Measurements from ENCODE around the gene LGALS1.
A peak's percentile ranks its signal among the peaks of the same experiment; 100 is the strongest.
"Not testable (repeated sequence)": the region's sequence is repeated elsewhere in the genome, so short reads cannot be mapped to it uniquely, and the experiment has no call there.

The LGALS1 gene

GRCh38 chr22:37690407-37690806 lies 15.0 kb downstream of the LGALS1 start:
- DNase-seq (ENCODE audit: low read depth), result no peak

- DNase-seq (ENCODE audit: low read depth), result no peak
These were observed 15.6 kb downstream of the LGALS1 start for GRCh38 chr22:37690901-37691504.

DNA sequence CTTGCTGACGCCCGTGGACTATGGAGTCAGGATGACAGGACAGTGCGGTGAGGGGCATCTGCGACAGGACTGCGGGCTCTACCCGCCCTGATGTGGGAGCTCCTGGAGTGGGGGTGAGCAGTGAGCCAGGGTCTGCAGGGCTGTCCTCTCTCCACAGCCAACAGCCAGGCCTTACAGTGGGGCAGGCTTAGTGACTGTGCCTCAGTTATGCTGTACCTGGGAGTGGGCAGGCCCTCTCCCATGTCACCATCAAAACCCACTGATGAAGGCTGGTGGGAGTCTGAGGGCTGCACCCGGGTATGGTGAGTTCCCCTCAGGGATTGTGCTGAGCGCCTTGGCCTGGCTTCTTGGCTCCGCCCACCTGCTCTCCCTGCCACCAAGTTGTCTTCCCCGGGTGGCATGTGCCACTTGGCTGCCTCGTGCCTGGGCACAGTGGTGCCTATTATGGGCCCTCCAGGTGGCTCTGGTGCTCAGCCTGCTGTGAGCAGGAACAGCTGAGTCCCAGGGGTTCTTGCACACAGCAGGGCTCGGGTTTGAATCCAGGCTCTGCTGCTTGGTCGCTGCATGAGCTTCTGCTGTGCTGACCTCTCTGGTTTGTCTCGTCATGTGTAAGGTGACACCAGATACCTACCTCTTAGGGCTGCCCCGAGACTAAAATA lies 17.3 kb downstream of the LGALS1 start:
- no peak for DNase-seq (ENCODE audit: low read depth)

DNA sequence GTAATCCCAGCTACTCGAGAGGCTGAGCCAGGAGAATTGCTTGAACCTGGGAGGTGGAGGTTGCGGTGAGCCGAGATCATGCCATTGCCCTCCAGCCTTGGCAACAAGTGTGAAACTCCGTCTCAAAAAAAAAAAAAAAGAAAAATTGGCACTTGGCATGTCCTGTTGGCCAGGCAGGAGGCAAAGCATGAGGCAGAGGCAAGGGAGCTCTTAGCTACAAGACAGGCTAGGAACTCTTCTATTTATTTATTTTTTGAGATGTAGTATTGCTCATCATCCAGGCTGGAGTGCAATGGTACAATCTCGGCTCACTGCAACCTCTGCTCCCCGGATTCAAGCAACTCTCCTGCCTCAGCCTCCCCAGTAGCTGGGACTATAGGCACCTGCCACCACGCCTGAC lies 18.7 kb downstream of the LGALS1 start:
- not testable (repeated sequence) for DNase-seq (ENCODE audit: low read depth)

- DNase-seq (ENCODE audit: low read depth), result not testable (repeated sequence)
These were observed 20.8 kb downstream of the LGALS1 start for GRCh38 chr22:37696260-37696656.

DNA sequence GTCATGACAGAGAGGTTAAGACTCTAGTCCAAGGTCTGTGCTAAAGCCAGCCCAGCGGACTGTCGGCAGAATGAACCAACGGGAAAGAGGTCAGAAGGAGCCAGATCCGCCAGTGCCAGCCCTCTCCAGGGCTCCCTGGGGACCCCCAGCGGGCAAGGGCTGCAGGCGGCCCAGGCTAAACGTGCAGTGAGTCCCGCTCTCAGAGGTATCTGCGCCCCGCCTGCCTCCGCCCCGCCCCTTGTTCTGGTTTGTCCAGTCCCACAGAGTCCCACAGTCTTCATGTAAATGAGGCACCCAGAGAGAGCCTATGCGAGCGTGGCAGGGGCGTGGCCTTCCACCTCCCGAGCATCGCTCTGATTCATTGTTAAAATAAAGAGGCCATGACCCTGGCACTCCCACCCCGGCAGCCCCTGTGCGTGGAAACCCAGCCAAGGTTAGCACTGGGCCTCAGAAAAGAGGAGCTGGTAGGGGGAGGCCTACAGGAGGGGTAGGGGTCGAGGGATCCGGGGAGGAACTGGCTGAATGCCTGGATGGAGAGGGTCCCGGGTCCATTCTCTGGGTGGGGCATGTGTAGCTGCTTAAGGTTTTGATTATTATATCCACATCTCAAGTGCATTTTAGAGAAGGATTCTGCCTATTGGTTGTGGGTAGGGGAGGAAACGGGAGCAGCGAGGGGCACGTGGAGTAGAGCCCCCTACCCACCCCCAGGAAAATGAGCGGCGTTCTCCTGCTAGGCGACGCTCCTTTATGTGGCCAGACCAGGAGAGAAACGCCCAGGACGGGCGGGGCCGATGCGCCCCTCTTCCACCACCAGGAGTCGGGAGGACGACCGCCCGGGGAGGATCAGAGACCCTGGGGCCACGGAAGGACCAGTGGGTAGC lies 21.5 kb downstream of the LGALS1 start, which contains the start of gene TRIOBP:
Gene TRIOBP (plus strand): TSS at position 392 of the 881 bp plus-strand sequence. CDS start 4,318 bp downstream, outside the sequence.
- peak; percentile 96 for DNase-seq (ENCODE audit: low read depth)

DNA sequence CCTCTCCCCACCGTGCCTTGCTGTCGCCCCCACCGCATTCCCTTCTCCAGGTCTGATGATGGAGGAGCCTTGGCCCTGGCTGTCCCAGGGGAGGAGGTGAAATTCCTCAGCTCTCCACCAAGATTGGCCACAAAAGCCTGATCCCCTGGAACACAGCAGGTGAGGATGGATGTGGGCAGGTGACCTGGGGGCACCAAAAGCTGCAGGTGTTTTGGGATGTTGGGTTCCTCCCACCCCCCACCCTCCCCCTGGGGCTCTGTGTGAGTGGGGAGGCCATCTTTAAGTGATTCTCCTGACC lies 22.1 kb downstream of the LGALS1 start:
- DNase-seq (ENCODE audit: low read depth), result no peak

DNA sequence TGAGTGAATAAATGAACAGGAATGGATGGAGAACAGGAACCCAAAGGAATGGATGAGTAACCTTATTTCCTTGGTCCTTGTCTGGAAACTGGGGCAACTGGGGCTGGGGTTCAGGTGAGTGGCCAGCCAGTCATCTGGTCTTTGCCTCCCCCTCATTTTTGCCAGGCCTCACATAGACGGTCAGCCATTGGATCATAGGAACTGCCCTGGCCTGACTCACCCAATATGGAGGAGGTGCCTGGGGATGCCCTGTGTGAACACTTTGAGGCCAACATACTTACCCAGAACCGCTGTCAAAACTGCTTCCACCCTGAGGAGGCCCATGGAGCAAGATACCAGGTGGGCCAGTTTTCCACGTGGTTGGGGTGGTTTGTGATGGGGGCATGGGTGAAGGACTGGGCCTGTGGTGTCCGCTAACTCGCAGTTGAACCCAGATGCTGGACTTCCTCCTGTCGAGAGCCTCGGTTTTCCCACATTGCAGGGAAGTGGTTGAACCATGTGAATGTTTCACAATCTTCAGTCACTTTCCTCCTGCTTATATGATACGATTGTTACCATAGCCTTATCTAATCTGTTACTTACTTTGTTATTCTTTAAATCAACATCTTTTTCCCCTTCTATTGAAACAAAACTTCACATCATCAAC lies 25.8 kb downstream of the LGALS1 start:
- DNase-seq (ENCODE audit: low read depth), result no peak

GRCh38 chr22:37703906-37704305 lies 28.5 kb downstream of the LGALS1 start:
- DNase-seq (ENCODE audit: low read depth), result peak; percentile 32

GRCh38 chr22:37704645-37705044 lies 29.2 kb downstream of the LGALS1 start:
- DNase-seq (ENCODE audit: low read depth), result no peak

- DNase-seq (ENCODE audit: low read depth), result no peak
These were observed 29.8 kb downstream of the LGALS1 start for GRCh38 chr22:37705205-37705604.

DNA sequence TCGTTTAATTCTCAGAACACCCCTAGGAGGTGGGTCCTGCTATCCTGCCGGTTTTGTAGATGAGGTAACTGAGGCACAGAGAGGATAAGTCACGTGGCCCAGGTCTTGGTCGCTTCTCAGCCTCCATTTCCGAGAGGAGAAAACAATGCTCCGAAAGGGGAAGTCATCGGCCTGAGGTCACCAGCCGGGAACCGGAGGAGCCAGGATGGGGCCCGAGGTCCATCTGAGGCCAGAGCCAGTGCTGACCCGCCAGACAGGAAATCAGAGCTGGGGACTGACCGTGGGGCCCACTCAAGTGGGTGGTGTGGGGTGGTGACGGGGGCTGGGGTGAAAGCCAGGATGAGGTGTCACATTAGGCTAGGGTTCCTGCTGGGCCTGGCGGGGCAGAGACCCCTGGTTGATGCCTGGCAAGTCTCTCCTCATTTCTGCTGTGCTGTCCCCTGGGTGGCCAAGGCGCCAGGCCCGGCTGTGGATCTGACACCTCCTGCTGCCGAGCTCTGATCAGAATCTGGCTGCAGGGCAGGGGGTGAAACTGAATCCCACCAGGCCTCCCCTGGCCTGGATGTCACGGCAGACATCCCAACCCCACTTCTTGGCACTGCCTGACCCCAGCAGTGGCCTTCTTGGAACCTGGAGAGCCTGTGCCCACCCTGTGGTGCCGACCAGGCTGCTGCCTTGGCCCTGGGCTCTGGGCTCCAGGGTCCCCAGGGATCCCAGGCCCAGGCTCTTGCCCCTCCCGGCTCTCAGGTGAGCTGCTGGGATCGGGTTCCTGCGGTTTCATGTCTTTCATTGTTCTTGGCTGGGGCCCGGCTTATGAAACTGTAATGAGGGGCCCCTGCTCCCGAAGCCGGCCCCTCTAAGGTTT lies 33.4 kb downstream of the LGALS1 start:
- DNase-seq (ENCODE audit: low read depth), result no peak

- no peak for DNase-seq (ENCODE audit: low read depth)
These were observed 34.0 kb downstream of the LGALS1 start for GRCh38 chr22:37709445-37709765.

DNA sequence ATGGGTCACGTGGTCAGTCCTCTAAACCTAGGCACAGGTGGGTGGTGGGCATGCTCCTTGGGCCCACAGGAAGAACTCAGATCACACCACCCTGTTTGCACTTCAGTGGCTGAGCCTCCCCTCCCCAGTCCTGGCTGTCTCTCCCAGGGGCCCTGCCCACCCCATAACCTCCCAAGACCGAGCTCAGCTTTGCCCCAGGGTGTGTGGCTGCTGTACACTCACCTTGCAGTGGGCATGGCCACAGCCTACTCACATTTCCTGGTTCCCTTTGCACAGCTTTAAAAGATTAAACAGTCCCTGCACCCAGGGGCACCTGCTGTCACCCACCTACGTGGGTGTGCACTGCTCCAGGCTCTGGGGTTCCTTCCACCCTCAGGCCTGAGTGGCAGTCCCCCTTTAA lies 35.2 kb downstream of the LGALS1 start:
- DNase-seq (ENCODE audit: low read depth), result no peak

- DNase-seq (ENCODE audit: low read depth), result no peak
These were observed 36.1 kb downstream of the LGALS1 start for GRCh38 chr22:37711490-37711889.

DNA sequence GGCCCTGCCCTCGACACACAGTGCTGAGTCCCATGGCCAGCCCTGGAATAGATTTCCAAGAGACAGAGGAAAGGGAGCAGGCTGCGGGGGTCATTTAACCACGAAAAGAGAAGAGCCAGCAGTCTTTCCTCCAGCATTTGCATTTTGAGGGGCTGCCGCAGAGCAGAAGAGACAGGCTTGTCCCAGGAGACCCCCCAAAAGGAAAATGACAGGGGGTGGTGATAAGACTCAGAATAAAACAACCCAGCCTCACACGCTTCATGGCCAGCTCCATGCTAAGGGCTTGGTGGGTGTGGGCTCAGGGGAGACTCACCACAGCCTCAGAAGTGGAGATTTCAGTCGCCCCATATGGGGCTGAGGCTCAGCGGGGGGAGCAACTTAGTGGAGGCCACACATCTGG lies 38.3 kb downstream of the LGALS1 start:
- no peak for DNase-seq (ENCODE audit: low read depth)

DNA sequence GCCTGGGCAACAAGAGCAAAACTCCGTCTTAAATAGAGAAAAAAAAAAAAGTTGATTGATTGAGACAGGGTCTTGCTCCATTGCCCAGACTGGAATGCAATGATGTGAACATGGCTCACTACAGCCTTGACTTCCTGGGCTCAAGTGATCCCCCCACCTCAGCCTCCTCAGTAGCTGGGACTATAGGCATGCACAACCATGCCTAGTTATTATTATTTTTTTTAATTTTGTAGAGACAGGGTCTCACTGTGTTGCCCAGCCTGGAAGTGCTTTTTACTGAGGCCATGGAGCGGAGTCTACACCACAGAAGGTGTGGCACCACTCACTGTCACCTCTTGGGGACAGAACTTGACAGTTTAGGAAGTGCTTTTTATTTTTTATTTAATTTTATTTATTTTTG lies 39.2 kb downstream of the LGALS1 start:
- no peak for DNase-seq (ENCODE audit: low read depth)

GRCh38 chr22:37715760-37716159 lies 40.3 kb downstream of the LGALS1 start:
- DNase-seq (ENCODE audit: low read depth), result no peak

- DNase-seq (ENCODE audit: low read depth), result peak; percentile 29
These were observed 41.3 kb downstream of the LGALS1 start for GRCh38 chr22:37716708-37717107.

DNA sequence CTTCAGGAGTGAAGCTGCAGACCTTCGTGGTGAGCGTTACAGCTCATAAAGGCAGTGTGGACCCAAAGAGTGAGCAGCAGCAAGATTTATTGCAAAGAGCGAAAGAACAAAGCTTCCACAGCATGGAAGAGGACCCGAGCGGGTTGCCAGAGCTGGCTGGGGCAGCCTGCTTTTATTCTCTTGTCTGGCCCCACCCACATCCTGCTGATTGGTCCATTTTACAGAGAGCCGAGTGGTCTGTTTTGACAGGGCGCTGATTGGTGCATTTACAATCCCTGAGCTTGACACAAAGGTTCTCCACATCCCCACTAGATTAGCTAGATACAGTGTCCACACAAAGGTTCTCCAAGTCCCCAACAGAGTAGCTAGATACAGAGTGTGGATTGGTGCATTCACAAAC lies 41.8 kb downstream of the LGALS1 start:
- not testable (repeated sequence) for DNase-seq (ENCODE audit: low read depth)

DNA sequence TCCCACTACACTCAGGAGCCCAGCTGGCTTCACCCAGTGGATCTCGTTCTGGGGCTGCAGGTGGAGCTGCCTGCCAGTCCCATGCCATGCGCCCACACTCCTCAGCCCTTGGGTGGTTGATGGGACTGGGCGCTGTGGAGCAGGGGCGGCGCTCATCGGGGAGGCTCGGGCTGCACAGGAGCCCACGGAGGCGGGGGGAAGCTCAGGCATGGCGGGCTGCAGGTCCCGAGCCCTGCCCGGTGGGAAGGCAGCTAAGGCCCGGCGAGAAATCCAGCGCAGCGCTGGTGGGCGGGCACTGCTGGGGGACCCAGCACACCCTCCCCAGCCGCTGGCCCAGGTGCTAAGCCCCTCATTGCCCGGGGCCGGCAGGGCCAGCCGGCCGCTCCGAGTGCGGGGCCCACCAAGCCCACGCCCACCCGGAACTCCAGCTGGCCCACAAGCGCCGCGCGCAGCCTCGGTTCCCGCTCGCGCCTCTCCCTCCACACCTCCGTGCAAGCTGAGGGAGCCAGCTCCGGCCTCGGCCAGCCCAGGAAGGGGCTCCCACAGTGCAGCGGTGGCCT lies 42.4 kb downstream of the LGALS1 start:
- DNase-seq (ENCODE audit: low read depth), result not testable (repeated sequence)
